Stimulated activated CD8-positive, alpha-beta memory T cell treated with anti-CD3 and anti-CD28 coated beads, Interleukin-15, amount 100 ng/mL, for 24 hours (primary cell): Measurements from ENCODE around the gene MAP6.
"Not testable (repeated sequence)": the region's sequence is repeated elsewhere in the genome, so short reads cannot be mapped to it uniquely, and the experiment has no call there.

Experiments used
- DNase-seq: peaks from one replicate; pipeline ENCODE4 v3.0.0-alpha.2; 2020; ENCODE audit warnings: low read depth

The MAP6 gene

GRCh38 chr11:75591966-75592365, 76.9 kb downstream of the MAP6 start:
- no peak for DNase-seq

GRCh38 chr11:75591371-75591770, 77.5 kb downstream of the MAP6 start:
- DNase-seq: no peak

- no peak for DNase-seq
These were observed 78.9 kb downstream of the MAP6 start for GRCh38 chr11:75589933-75590332.

- no peak for DNase-seq
These were observed 79.8 kb downstream of the MAP6 start for GRCh38 chr11:75589051-75589450.

GRCh38 chr11:75588051-75588481, 80.8 kb downstream of the MAP6 start:
- no peak for DNase-seq

- no peak for DNase-seq
These were observed 82.4 kb downstream of the MAP6 start for GRCh38 chr11:75586395-75586794.

GRCh38 chr11:75585293-75585670, 83.6 kb downstream of the MAP6 start:
- DNase-seq: no peak

GRCh38 chr11:75584659-75585292, 84.1 kb downstream of the MAP6 start:
- not testable (repeated sequence) for DNase-seq

- DNase-seq: no peak
These were observed 84.8 kb downstream of the MAP6 start for GRCh38 chr11:75583718-75584658.

GRCh38 chr11:75582895-75583717, 85.7 kb downstream of the MAP6 start:
- no peak for DNase-seq

- no peak for DNase-seq
These were observed 86.3 kb downstream of the MAP6 start for GRCh38 chr11:75582506-75582894.

- no peak for DNase-seq
These were observed 89.0 kb downstream of the MAP6 start for GRCh38 chr11:75579841-75580240.

- no peak for DNase-seq
These were observed 89.9 kb downstream of the MAP6 start for GRCh38 chr11:75578977-75579376.

- DNase-seq: peak; percentile 26
These were observed 91.6 kb downstream of the MAP6 start for GRCh38 chr11:75577207-75577606.

- DNase-seq: no peak
These were observed 92.3 kb downstream of the MAP6 start for GRCh38 chr11:75576499-75576918.

- DNase-seq: no peak
These were observed 92.8 kb downstream of the MAP6 start for GRCh38 chr11:75576017-75576416.

- no peak for DNase-seq
These were observed 93.9 kb downstream of the MAP6 start for GRCh38 chr11:75574698-75575602.

GRCh38 chr11:75572744-75573143, 96.1 kb downstream of the MAP6 start:
- no peak for DNase-seq

- no peak for DNase-seq
These were observed 97.2 kb downstream of the MAP6 start for GRCh38 chr11:75571625-75572024.

- no peak for DNase-seq
These were observed 98.2 kb downstream of the MAP6 start for GRCh38 chr11:75570559-75571139.

GRCh38 chr11:75568616-75569219, 100.1 kb downstream of the MAP6 start:
- DNase-seq: no peak
